GM12873 (cell line): ENCODE data around the gene LRRC7.

ENCODE experiments used
- TF ChIP-seq, protein P1 (sequence below): IDR thresholded peaks from 2 replicates; pipeline ENCODE4 v1.5.1; 2012; ENCODE audit warnings: low read depth, mild to moderate bottlenecking, moderate library complexity, low read length, control low read depth; ENCODE audit not compliant: insufficient read depth; ENCODE audit errors: missing control alignments

Gene LRRC7

DNA sequence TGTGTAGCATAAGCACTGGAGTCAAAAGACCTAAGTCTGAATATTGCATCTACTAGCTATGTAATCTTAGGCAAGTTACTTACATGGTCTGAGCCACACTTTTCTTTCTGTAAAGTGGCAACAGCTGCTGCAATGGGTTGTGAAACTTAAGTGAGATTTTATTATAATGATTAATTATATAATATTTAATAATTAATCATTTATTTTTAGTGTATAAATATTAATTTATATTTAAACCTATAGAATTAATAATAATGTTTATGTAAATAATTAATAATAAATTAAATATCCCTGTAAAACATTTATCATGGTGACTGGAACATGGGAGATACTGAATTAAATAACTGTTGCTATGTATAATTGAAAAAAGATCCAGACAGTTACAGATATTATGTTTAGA lies 457.3 kb downstream of the LRRC7 start:
- TF ChIP-seq, protein P1, sequence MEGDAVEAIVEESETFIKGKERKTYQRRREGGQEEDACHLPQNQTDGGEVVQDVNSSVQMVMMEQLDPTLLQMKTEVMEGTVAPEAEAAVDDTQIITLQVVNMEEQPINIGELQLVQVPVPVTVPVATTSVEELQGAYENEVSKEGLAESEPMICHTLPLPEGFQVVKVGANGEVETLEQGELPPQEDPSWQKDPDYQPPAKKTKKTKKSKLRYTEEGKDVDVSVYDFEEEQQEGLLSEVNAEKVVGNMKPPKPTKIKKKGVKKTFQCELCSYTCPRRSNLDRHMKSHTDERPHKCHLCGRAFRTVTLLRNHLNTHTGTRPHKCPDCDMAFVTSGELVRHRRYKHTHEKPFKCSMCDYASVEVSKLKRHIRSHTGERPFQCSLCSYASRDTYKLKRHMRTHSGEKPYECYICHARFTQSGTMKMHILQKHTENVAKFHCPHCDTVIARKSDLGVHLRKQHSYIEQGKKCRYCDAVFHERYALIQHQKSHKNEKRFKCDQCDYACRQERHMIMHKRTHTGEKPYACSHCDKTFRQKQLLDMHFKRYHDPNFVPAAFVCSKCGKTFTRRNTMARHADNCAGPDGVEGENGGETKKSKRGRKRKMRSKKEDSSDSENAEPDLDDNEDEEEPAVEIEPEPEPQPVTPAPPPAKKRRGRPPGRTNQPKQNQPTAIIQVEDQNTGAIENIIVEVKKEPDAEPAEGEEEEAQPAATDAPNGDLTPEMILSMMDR: no peak

DNA sequence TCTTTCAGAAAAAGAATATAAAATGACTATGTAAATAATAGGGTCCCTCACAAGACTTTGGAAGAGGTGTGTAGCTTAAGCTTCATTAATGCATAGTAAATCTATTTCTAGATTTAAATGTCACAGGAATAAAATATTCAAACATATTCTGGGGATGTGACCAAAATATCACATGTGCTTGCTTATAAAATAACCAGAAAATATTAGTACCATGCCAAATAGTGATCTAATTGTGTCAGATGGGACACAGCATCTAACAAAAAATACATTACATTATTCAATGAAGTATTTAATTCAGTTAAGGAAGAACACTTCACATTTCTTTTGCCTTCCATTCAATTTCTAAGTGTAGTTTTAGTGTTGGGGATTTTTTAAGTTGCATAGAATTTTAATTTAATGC lies 458.1 kb downstream of the LRRC7 start:
- TF ChIP-seq, protein P1: no peak

DNA sequence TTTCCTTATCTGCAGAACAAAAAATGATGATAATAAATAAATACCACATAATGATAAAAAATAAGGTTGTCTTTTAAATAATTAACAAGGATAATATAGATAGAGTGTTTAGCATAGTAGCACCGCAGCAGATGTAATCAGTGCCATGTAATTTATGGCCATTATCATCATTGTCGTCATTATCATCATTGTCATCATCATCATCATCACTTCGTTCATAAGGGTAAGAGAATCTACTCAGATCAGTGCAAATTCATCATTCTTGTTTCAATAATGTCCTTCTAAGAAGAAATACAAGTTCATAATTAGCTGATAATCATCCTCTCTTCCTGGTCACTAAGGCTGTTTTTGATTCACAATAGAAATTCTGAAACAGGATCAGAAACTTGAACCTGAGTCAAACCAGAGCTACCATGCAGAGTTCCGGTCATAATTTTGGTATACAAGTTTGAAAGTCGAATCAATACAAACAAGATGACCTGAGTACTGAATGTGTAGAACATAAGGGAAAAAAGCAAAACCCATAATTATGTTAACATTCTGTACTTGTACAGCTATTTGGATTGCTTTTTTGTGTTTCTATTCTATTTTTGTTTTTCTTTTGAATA lies 465.6 kb downstream of the LRRC7 start:
- TF ChIP-seq, protein P1: no peak

DNA sequence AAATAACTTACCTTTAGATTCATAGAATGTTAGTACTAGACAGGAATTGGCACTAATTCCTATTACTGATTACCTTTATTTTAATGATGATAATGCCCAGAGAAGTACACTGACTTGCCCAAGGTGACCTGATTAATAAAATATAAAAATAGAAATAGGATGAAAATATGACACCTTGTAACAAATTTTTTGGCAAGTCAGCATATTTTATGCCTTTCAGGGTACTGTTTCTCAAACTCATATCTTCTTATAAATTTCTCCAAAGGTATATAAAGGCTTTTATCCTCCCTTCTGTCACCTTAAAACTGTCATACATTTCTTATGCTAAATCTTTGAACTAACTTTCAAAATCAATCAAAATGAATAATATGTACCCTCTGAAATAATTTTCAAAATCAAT lies 466.2 kb downstream of the LRRC7 start:
- TF ChIP-seq, protein P1: no peak

DNA sequence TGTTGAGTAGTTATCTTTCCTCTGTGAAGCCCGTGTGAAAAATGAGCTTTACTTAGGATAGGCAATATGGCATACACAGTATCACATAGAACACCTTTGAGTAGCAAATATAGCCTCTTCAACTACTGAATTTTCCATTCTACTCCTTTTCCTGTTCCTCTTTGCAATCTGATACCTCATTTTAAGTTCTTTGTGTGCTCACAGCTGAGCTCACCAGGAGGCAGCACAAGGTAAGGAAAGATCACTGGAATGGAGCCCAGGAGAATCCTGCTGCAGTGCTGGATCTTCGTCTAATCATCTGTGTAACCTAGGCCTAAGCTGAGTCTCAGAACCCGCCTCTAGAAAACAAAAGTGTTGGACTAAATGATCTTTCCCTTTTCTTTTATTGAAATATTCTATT lies 466.7 kb downstream of the LRRC7 start:
- TF ChIP-seq, protein P1: no peak

DNA sequence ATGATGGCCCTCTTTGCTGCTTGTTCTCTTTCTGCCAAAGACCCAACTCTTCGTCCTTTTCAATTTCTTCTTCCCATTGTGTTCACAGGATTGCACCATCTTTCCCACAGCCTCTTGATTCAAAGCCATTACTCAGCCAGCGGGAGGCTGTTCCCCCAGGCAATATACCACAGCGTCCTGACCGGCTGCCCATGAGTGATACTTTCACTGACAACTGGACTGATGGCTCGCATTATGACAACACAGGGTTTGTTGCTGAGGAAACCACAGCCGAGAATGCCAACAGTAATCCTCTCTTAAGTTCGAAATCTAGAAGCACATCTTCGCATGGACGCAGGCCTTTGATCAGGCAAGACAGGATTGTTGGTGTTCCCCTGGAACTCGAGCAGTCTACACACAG lies 470.3 kb downstream of the LRRC7 start:
- TF ChIP-seq, protein P1: no peak

DNA sequence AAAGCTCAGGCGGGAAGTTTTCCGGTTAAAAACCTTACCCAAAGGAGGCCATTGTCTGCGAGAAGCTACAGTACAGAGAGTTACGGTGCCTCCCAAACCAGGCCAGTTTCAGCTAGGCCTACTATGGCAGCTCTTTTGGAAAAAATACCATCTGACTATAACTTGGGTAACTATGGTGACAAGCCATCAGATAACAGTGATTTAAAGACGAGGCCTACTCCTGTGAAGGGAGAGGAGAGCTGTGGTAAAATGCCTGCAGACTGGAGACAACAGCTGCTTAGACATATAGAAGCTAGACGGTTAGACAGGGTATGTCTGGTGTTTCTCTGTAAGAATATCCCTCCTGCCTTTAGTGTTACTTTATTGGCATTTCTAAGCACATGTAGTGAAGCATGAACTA lies 471.8 kb downstream of the LRRC7 start:
- TF ChIP-seq, protein P1: no peak
